ENCODE results near the gene C9orf85. TPM values are rescaled to one million over a fixed set of nuclear protein-coding genes. Genes with fewer than 3 reads are reported as not detected.

Gene C9orf85
- total and polyA plus RNA-seq, 9 of the 15 experiments (the other 6 are each of a cell fraction or from before 2014, with no cell fraction given) = 6.7 to 17.6 (median 13.0) TPM

GRCh38 chr9:71925834-71926233, 14.4 kb downstream of the C9orf85 start (continued):
- TF ChIP-seq ZNF592 (IDR thresholded peaks at IDR 0.05) (no peak), FOXK2 (conservative IDR thresholded peaks at IDR 0.05 in 1 of 2, IDR thresholded peaks at IDR 0.05 in 1 of 2; ENCODE audit: low read depth in 2 of 2) (no peak), GABPB2 (CRISPR knock-in tag; conservative IDR thresholded peaks at IDR 0.05) (no peak), DNMT1 (IDR thresholded peaks at IDR 0.05) (no peak), REST (IDR thresholded peaks at IDR 0.05; ENCODE audit: borderline replicate concordance) (no peak), REST (CRISPR knock-in tag; IDR thresholded peaks at IDR 0.05; ENCODE audit: low read depth) (no peak), NKRF (IDR thresholded peaks at IDR 0.05; ENCODE audit: borderline replicate concordance) (no peak), COPS2 (conservative IDR thresholded peaks at IDR 0.05) (no peak)
